ENCODE data around the gene LGALS16.
"Not testable (repeated sequence)": the region's sequence is repeated elsewhere in the genome, so short reads cannot be mapped to it uniquely, and the experiment has no call there.

The LGALS16 gene

DNA sequence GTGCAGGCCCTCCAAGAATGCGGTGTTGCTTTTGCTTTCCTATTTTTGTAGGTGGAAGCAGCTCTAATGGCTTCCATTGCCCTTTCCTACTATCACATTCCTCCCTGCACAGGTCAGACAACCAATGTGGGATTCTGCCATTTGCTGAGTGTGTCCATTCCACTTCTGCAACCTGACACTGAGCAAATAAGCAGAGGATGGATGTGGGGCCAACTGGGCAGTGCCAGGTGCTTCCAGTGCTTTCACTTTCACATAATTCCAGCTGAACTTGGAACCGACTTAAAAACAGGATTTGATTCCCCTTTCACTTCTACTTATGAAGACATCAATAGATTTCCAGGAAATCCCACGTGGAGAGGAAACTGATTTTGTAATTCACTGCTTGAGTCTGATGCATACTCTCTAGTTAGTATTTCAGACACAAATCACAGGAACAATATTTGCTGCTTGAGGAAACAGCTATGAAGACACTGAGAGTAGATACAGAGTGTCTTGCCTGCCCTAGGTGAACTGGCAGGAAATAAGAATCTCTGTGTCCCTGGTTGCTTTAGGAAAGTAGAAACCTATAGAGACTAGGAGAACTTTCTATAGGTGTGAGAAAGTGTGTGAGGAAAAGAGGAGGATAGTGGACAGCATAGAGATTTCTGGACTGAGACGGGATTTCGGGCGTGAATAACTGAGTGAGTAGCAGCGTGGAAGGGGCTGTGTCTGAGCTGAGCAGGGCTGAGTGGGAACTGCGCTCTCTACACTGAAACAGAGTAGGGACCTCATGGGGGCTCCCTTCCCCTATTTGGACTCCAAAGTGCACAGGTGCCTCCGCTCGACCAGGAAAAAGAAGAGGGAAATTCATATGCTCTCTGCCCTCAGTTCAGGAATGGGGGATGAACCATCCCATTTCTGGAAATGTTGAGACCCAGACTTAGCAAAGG, 22.5 kb downstream of the LGALS16 start:
- DNase-seq = no peak

DNA sequence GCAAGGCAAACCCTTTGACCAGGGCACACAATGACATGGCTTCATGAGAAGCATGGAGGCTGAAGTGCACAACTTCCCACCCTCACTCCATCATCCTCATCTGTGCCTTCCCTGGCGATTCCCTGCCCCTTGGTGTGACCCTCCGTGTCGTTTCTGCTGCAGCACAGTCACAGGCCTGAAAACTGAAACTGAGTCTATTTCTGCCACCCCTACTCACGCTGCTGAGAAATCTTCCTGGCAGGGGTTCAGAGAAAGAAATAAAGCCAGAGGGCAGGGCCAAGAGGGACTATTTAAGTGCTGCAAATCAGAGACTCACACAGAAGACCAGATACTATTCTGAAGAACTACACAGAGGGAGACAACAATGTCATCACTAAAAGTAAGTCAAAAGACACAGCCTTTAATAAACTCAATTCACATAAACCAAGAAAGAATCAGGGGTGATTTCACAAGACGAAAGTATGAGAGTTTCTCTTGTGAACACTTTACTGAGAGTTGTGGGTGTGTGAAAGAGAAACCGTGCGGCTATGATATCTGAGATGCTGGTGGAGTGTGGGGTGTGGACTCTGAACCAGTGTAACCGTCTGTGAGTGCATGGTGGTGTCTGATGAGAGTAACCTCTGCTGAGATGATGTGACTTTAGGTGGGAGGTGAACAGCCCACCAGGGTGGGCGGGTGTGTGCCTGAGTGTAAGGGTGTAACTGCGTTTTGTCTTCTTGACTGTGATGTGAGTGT, 23.5 kb downstream of the LGALS16 start:
- DNase-seq = no peak

DNA sequence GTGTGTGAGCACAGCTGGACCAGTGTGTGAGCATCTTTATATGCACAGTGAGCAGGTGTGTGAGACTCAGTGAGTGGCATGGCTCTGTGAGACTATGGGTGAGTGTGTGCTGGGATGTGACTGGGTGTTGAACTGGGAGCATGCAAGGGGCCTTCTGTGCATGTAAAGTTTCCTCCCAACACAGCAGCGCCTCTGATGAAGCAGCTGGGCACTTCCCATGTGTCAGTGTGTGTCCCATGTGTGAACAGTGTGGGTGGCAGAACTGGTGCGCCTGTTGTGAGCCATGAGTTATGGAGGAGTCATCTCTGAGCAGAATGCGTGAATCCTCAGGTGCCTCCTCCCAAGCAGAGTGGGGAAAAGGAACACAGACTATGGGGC, 24.1 kb downstream of the LGALS16 start:
- DNase-seq = no peak

DNA sequence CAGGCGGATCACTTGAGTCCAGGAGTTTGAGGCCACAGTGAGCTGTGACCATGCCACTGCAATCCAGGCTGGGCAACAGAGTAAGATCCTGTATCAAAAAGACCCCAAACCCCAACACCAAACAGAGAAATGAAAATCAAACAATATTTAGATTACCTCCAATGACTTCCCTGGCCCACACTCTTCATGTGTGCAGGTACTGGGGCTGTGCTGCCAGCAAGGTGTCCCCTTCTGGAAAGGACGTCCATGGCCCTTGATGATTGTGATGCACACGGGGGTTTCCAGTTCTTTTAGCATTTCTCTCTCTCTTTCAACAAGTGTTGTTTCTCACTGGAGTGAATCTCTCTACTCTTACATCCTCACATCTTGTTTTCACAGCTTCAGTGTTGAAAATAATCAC, 24.9 kb downstream of the LGALS16 start:
- no peak for DNase-seq

DNA sequence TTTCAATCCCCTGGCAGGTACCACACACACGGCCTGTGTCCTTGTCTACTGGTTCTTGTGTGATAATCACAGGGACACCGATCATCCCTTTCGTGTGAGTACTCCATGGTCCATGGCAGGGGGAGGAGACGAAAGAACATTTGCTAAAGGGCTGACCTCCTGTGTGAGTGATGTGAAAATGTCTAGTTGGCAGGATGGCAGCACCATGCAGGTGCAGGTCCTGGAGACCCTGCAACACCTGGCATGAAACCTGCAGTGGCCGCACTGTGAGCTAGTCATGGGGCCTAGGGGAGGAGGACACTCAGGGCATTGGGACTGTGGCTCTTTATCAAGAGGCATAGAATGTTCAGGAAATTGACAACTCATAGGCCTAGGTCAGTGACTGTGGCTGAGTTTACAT, 25.7 kb downstream of the LGALS16 start:
- no peak for DNase-seq

DNA sequence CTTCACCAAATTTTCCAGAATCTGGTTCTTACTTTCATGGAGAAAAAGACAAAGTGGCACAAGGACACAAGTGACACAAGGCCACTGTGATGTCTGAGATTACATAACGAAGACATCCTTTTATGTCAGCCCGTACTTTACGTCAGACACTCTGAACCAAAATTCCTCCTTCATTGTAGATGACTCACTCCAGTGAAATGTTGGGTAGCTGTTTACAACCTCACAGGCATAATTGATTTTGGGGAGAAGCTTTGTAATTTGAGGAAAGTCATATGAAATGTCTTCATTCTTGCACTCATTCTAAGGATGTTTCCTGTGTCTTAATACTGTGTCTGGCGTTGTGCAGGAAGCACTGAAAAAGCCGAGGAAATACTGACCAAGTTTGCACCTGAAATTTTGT, 28.6 kb downstream of the LGALS16 start:
- DNase-seq = no peak

DNA sequence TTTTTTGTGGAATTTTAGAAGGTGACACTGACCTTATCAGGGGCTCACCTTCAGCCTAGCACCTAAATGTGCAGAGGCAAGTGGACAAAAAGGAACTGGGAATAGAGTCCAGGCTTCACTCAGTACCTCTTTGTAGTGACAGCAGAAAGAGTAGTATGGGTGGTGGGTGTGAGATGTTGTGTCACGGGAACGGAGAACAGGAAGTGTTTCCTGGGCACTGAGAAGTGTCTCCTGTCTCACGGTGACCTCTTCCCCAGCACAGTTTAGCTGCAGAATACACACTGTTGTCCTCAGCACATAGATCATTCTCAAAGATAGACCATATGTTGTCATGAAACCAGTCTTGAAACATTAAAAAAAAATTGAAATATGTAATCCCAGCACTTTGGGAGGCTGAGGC, 31.0 kb downstream of the LGALS16 start:
- no peak for DNase-seq

- not testable (repeated sequence) for DNase-seq
Observed at GRCh38 chr19:39688637-39689036, 32.9 kb downstream of the LGALS16 start.

DNA sequence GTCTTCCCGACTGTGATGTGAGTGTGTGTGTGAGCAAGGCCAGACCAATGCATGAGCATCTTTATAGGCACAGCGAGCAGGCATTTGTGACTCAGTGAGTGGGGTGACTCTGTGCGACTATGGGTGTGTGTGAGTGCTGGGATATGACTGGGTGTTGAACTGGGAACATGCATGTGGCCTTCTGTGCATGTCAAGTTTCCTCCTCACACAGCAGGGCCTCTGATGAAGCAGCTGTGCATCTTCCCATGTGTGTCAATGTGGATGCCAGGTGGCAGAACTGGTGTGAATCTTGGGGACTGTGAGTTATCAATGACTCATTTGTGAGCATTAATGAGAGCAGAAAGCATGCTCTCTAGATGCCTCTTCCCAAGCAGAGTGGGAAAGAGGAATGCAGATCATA, 36.5 kb downstream of the LGALS16 start:
- no peak for DNase-seq

- DNase-seq = no peak
Observed at GRCh38 chr19:39692822-39693221, 37.1 kb downstream of the LGALS16 start.

DNA sequence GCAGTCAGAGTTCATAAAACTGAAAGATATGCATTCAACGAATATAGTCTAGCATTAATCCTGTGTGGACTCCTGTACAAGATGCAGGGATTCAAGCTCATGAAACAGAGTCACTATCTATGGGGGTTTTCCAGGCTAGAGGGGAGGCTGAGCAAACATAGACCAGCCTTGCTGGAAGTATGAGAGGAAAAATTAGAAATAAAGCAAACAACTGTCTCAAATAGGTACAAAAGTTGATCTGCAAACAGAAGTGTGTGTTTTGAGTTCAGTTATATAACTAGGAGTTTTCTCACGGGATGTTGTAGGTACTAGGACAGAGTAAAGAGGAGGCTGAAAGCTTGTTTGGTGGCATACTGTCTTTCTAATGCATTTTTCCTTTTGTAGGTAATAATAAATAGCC, 40.0 kb downstream of the LGALS16 start:
- DNase-seq = no peak

- no peak for DNase-seq
Observed at GRCh38 chr19:39696387-39696786, 40.7 kb downstream of the LGALS16 start.

GRCh38 chr19:39698535-39698934, 42.8 kb downstream of the LGALS16 start:
- DNase-seq = no peak

DNA sequence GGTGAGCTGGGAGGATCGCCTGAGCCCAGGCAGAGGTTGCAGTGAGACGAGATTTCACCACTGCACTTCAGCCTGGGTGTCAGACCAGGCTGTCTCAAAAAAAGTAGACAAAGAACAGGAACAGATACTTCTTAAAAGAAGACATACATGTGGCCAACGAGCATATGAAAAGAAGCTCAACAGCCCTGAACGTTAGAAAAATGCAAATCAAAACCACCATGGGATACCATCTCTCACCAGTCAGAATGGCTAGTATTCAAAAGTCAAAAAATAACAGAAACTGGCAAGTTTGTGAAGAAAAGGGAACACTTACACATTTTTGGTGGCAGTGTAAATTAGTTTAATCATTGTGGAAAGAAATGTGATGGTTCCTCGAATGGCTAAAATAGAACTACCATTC, 45.6 kb downstream of the LGALS16 start:
- no peak for DNase-seq

- no peak for DNase-seq
Observed at GRCh38 chr19:39704181-39705044, 48.7 kb downstream of the LGALS16 start, which contains the start of gene LGALS14. TSS of gene LGALS14 (plus strand) at chr19:39704481. CDS start at chr19:39704529, 48 bp downstream.

GRCh38 chr19:39705578-39706188, 50.0 kb downstream of the LGALS16 start:
- no peak for DNase-seq

- no peak for DNase-seq
Observed at GRCh38 chr19:39708594-39708993, 52.9 kb downstream of the LGALS16 start.

DNA sequence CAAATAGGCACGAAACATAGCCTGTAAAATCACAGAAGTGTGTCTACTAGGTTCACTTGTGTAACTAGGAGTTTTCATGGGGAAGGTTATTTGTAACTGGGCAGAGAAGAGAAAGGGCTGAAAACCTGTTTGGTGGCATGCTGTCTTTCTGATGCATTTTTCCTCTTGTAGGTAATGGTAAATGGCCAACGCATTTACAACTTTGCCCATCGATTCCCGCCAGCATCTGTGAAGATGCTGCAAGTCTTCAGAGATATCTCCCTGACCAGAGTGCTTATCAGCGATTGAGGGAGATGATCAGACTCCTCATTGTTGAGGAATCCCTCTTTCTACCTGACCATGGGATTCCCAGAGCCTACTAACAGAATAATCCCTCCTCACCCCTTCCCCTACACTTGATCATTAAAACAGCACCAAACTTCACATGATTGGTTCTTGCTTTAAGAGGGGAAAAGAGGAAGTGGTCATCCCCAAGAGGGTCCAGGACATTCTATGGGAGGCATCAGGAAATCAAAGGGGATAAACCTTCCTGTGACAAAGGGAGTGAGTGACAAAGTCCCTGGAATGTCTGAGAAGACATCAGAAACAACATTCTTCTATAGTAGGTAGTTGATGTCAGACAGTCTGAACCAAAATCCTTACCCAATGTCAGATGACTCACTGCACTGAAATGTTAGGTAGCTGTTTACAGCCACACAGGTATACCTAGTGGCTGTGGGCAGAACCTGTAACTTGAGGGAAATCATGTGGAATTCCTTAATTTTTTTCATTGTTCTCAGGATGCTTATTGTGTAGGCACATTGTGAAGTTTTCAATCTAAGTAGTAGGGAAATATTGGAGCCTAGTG, 53.5 kb downstream of the LGALS16 start:
- DNase-seq = no peak

Measured in right kidney (tissue), 1 donor.